Spleen (tissue), 7 donors: ENCODE measurements around the gene CD36.

ENCODE experiments used
- POLR2AphosphoS5 ChIP-seq, 3 donors: sonication (generic); formaldehyde crosslinking; IDR thresholded peaks; one replicate each; pipeline ENCODE4 v1.5.1; 2017; ENCODE audit warnings: antibody characterized with exemption in 3 of 3
- TF ChIP-seq, protein P1 (sequence below), 11 experiments: fragments of 200-600 bp in 7 of 11; fragments of 450-650 bp in 4 of 11; sonication (generic) in 4 of 11; IDR thresholded peaks in 8 of 11; conservative IDR thresholded peaks in 3 of 11; 1 replicate in 7 of 11; 2 replicates in 4 of 11; pipeline versions ENCODE4 v1.4.0 to v1.8.0; 2016 to 2021; ENCODE audit warnings: antibody characterized with exemption in 11 of 11, inconsistent platforms in 4 of 11, mild to moderate bottlenecking in 1 of 11
- donor health status: DM: no; HTN: no; CAD: no; lungs with moderate emphysema.
- donor health status: DM: no; HTN: no; CAD: no.
- donor health status: DM: no; HTN: no; CAD: no.

DNA sequence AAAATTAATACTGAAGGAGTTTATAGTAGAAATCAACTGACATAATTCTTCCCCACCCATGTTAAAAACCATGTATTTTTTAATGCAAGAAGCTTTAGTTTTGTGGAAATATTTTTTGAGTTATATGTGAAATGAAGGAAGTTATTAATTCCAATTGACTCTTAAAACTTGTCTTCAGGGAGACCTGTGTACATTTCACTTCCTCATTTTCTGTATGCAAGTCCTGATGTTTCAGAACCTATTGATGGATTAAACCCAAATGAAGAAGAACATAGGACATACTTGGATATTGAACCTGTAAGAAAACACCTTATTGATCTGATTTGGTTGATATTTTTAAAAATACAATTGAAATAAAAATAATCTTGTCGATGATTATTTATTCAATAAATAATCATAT, 33.3 kb downstream of the CD36 start:
- TF ChIP-seq, protein P1, sequence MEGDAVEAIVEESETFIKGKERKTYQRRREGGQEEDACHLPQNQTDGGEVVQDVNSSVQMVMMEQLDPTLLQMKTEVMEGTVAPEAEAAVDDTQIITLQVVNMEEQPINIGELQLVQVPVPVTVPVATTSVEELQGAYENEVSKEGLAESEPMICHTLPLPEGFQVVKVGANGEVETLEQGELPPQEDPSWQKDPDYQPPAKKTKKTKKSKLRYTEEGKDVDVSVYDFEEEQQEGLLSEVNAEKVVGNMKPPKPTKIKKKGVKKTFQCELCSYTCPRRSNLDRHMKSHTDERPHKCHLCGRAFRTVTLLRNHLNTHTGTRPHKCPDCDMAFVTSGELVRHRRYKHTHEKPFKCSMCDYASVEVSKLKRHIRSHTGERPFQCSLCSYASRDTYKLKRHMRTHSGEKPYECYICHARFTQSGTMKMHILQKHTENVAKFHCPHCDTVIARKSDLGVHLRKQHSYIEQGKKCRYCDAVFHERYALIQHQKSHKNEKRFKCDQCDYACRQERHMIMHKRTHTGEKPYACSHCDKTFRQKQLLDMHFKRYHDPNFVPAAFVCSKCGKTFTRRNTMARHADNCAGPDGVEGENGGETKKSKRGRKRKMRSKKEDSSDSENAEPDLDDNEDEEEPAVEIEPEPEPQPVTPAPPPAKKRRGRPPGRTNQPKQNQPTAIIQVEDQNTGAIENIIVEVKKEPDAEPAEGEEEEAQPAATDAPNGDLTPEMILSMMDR (IDR thresholded peaks at IDR 0.05 in 8 of 11, conservative IDR thresholded peaks at IDR 0.05 in 3 of 11) = no peak
- TF ChIP-seq POLR2AphosphoS5 (IDR thresholded peaks at IDR 0.05) = no peak
